Endodermal cell (in vitro differentiated cells): ENCODE measurements around the gene LYL1. TPM values are rescaled to one million over a fixed set of nuclear protein-coding genes. Genes with fewer than 3 reads are reported as not detected.

Source experiments
- DNase-seq: peaks from one replicate; pipeline ENCODE4 v3.0.0-alpha.2; 2017
- H3K27ac ChIP-seq: 2 replicates; pipeline ENCODE4 v1.5.1; 2013; ENCODE audit warnings: mild to moderate bottlenecking, low read depth, low read length, moderate library complexity
- H3K27me3 ChIP-seq: 2 replicates; pipeline ENCODE4 v1.6.1; 2013; ENCODE audit warnings: mild to moderate bottlenecking, low read length, moderate library complexity; ENCODE audit not compliant: insufficient read depth, control insufficient read depth, poor library complexity, severe bottlenecking
- H3K36me3 ChIP-seq: 2 replicates; pipeline ENCODE4 v1.7.0; 2013; ENCODE audit warnings: mild to moderate bottlenecking, low read length, moderate library complexity; ENCODE audit not compliant: control insufficient read depth, insufficient read depth
- H3K4me1 ChIP-seq: one replicate; pipeline ENCODE4 v1.7.0; 2013; ENCODE audit warnings: low read length; ENCODE audit not compliant: control insufficient read depth, insufficient read depth
- H3K4me3 ChIP-seq: 2 replicates; pipeline ENCODE4 v1.5.1; 2013; ENCODE audit warnings: mild to moderate bottlenecking, low read length, moderate library complexity
- H3K9ac ChIP-seq: 2 replicates; pipeline ENCODE4 v1.6.1; 2013; ENCODE audit warnings: mild to moderate bottlenecking, low read length, moderate library complexity; ENCODE audit not compliant: poor library complexity, severe bottlenecking; ENCODE audit errors: extremely low read depth
- H3K9me3 ChIP-seq: 2 replicates; pipeline ENCODE4 v1.6.1; 2013; ENCODE audit warnings: mild to moderate bottlenecking, low read length, moderate library complexity; ENCODE audit not compliant: control insufficient read depth
- H3K27ac Mint-ChIP-seq: 2 replicates; pipeline ENCODE4 v1.8.0; 2020; ENCODE audit warnings: mixed read lengths
- H3K27me3 Mint-ChIP-seq: 2 replicates; pipeline ENCODE4 v1.8.0; 2021; ENCODE audit warnings: mild to moderate bottlenecking, mixed read lengths; ENCODE audit not compliant: insufficient read depth
- H3K36me3 Mint-ChIP-seq: 2 replicates; pipeline ENCODE4 v1.8.0; 2020; ENCODE audit warnings: low read depth, mixed read lengths
- H3K4me1 Mint-ChIP-seq: 2 replicates; pipeline ENCODE4 v1.8.0; 2020; ENCODE audit warnings: mixed read lengths
- H3K4me3 Mint-ChIP-seq: 2 replicates; pipeline ENCODE4 v1.8.0; 2020; ENCODE audit warnings: mild to moderate bottlenecking, moderate library complexity, mixed read lengths
- H3K9me3 Mint-ChIP-seq: 2 replicates; pipeline ENCODE4 v1.8.0; 2020; ENCODE audit warnings: mild to moderate bottlenecking, mixed read lengths
- WGBS, 2 experiments: methylation state at CpG; one replicate each; pipeline versions ENCODE4 v1.1.5 to v1.1.7; 2013; ENCODE audit warnings: missing lambda C conversion rate in 2 of 2, mixed read lengths in 1 of 2; ENCODE audit not compliant: insufficient coverage in 1 of 2, insufficient read length in 1 of 2; 5-methylcytosine and 5-hydroxymethylcytosine counted together
- total RNA-seq, 2 donors: library from RNA; stranded (reverse); fragmentation: NEBNext Ultra II Directional in 1 of 2; extraction: Animal tissue kit (Norgen Biotek cat#: 25700) in 1 of 2; gene quantifications; 2 replicates in 1 of 2; 3 replicates in 1 of 2; pipeline ENCODE4 v1.2.1, GENCODE V29; 2021
- TF ChIP-seq, protein P1 (sequence below): fragments of 200-600 bp; sonication (generic); conservative IDR thresholded peaks from 2 replicates; pipeline ENCODE4 v1.5.0; 2021; ENCODE audit warnings: antibody characterized with exemption, mild to moderate bottlenecking

The LYL1 gene
- total RNA-seq, 2 donors from 2014 or later, result 1.9 to 2.0 TPM

DNA sequence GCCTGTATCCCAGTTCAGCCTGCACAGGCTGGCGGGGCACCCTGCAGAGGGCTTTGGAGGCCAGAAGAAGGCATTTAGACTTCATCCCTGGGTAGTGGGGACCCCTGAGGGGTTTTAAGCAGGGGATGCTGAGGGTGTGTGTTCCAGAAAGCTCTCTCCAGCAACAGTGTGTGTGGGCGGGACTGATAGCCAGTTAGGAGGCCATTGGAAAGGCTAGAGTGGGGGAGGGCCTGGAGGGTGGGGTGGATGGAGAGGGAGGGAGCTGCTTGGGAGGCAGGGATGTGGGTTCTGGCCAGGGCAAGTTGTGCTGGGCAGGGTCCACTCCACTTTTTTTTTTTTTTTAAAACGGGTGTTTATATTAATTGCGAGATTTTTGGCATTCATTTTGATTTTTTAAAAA lies 28.3 kb downstream of the LYL1 start:
- peaks cover 48% of the 10 kb centered on the region for H3K27me3 Mint-ChIP-seq
- H3K36me3 ChIP-seq, result no peaks in the 10 kb centered on the region
- H3K4me3 ChIP-seq, result no peak overlapping the region
- H3K4me1 Mint-ChIP-seq, result peaks cover 30% of the 10 kb centered on the region
- H3K9ac ChIP-seq, result no peak overlapping the region
- peaks cover 17% of the 10 kb centered on the region for H3K4me1 ChIP-seq
- H3K4me3 Mint-ChIP-seq, result no peak overlapping the region
- 91 to 100% methylated on average over 1 to 4 of the region's 4 CpGs for WGBS, 2 experiments
- TF ChIP-seq, protein P1, sequence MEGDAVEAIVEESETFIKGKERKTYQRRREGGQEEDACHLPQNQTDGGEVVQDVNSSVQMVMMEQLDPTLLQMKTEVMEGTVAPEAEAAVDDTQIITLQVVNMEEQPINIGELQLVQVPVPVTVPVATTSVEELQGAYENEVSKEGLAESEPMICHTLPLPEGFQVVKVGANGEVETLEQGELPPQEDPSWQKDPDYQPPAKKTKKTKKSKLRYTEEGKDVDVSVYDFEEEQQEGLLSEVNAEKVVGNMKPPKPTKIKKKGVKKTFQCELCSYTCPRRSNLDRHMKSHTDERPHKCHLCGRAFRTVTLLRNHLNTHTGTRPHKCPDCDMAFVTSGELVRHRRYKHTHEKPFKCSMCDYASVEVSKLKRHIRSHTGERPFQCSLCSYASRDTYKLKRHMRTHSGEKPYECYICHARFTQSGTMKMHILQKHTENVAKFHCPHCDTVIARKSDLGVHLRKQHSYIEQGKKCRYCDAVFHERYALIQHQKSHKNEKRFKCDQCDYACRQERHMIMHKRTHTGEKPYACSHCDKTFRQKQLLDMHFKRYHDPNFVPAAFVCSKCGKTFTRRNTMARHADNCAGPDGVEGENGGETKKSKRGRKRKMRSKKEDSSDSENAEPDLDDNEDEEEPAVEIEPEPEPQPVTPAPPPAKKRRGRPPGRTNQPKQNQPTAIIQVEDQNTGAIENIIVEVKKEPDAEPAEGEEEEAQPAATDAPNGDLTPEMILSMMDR, result no peak
- no peaks in the 10 kb centered on the region for H3K9me3 ChIP-seq
- no peak for DNase-seq
- H3K9me3 Mint-ChIP-seq, result no peaks in the 10 kb centered on the region
- H3K36me3 Mint-ChIP-seq, result no peaks in the 10 kb centered on the region
- no peak overlapping the region for H3K27ac Mint-ChIP-seq
- no peak overlapping the region for H3K27ac ChIP-seq
- no peaks in the 10 kb centered on the region for H3K27me3 ChIP-seq

- Histone ChIP-seq H3K36me3 (no peaks in the 10 kb centered on the region), H3K9me3 (no peaks in the 10 kb centered on the region), H3K27ac (no peak overlapping the region), H3K4me3 (no peak overlapping the region), H3K9ac (no peak overlapping the region), H3K4me1 (peaks cover 12% of the 10 kb centered on the region), H3K27me3 (no peaks in the 10 kb centered on the region)
- peaks cover 51% of the 10 kb centered on the region for H3K27me3 Mint-ChIP-seq
- no peak overlapping the region for H3K4me3 Mint-ChIP-seq
- TF ChIP-seq, protein P1, result peak; percentile 40
- WGBS, 2 experiments, result 79 to 100% methylated on average over 1 to 5 of the region's 5 CpGs
- H3K36me3 Mint-ChIP-seq, result no peaks in the 10 kb centered on the region
- H3K27ac Mint-ChIP-seq, result no peak overlapping the region
- H3K4me1 Mint-ChIP-seq, result peaks cover 32% of the 10 kb centered on the region
- no peaks in the 10 kb centered on the region for H3K9me3 Mint-ChIP-seq
- DNase-seq, result peak; percentile 48
These were observed 29.4 kb downstream of the LYL1 start for GRCh38 chr19:13073263-13073662.

- Mint-ChIP-seq H3K9me3 (no peaks in the 10 kb centered on the region), H3K4me3 (no peak overlapping the region), H3K27ac (no peak overlapping the region), H3K27me3 (peaks cover 52% of the 10 kb centered on the region), H3K4me1 (peaks cover 24% of the 10 kb centered on the region), H3K36me3 (no peaks in the 10 kb centered on the region)
- Histone ChIP-seq H3K4me3 (no peak overlapping the region), H3K9me3 (no peaks in the 10 kb centered on the region), H3K27me3 (no peaks in the 10 kb centered on the region), H3K9ac (no peak overlapping the region), H3K4me1 (peaks cover 10% of the 10 kb centered on the region), H3K27ac (no peak overlapping the region), H3K36me3 (no peaks in the 10 kb centered on the region)
- TF ChIP-seq, protein P1, result no peak
- no peak for DNase-seq
- 83 to 92% methylated on average over 4 to 9 of the region's 9 CpGs for WGBS, 2 experiments
These were observed 30.3 kb downstream of the LYL1 start for GRCh38 chr19:13072188-13072908.
